SW480 (cell line): Measurements from ENCODE around the gene KIF21B.
A peak's percentile ranks its signal among the peaks of the same experiment; 100 is the strongest.

Source experiments
- DNase-seq: peaks from one replicate; pipeline ENCODE4 v3.0.0-alpha.2; 2016; ENCODE audit warnings: low spot score

The KIF21B gene

GRCh38 chr1:200992382-200993048 lies 31.0 kb downstream of the KIF21B start:
- DNase-seq: no peak

GRCh38 chr1:200991097-200991614 lies 32.4 kb downstream of the KIF21B start:
- DNase-seq: no peak

- no peak for DNase-seq
Observed at GRCh38 chr1:200990114-200990513, 33.4 kb downstream of the KIF21B start.

GRCh38 chr1:200989337-200989736 lies 34.2 kb downstream of the KIF21B start:
- no peak for DNase-seq

GRCh38 chr1:200988693-200989092 lies 34.8 kb downstream of the KIF21B start:
- DNase-seq: no peak

- DNase-seq: no peak
Observed at GRCh38 chr1:200985481-200985880, 38.0 kb downstream of the KIF21B start.

GRCh38 chr1:200983035-200983561 lies 40.4 kb downstream of the KIF21B start:
- DNase-seq: no peak

- DNase-seq: no peak
Observed at GRCh38 chr1:200982071-200982945, 41.2 kb downstream of the KIF21B start.

GRCh38 chr1:200981278-200981677 lies 42.2 kb downstream of the KIF21B start:
- no peak for DNase-seq

- DNase-seq: no peak
Observed at GRCh38 chr1:200980873-200981272, 42.6 kb downstream of the KIF21B start.

- DNase-seq: no peak
Observed at GRCh38 chr1:200980452-200980772, 43.1 kb downstream of the KIF21B start.

- no peak for DNase-seq
Observed at GRCh38 chr1:200979574-200980451, 43.7 kb downstream of the KIF21B start.

- no peak for DNase-seq
Observed at GRCh38 chr1:200977071-200977754, 46.3 kb downstream of the KIF21B start.

- no peak for DNase-seq
Observed at GRCh38 chr1:200976634-200977033, 46.9 kb downstream of the KIF21B start.

- no peak for DNase-seq
Observed at GRCh38 chr1:200975458-200975857, 48.1 kb downstream of the KIF21B start.

- no peak for DNase-seq
Observed at GRCh38 chr1:200974711-200975110, 48.8 kb downstream of the KIF21B start.

- DNase-seq: no peak
Observed at GRCh38 chr1:200973937-200974657, 49.4 kb downstream of the KIF21B start.

GRCh38 chr1:200972985-200973742 lies 50.4 kb downstream of the KIF21B start:
- DNase-seq: no peak

GRCh38 chr1:200971955-200972711 lies 51.4 kb downstream of the KIF21B start:
- DNase-seq: peak; percentile 21
